Measurements from ENCODE around the gene ERG. TPM values are rescaled to one million over a fixed set of nuclear protein-coding genes. Genes with fewer than 3 reads are reported as not detected.

Gene ERG
- total RNA-seq, 2 experiments from 2014 or later = not detected

DNA sequence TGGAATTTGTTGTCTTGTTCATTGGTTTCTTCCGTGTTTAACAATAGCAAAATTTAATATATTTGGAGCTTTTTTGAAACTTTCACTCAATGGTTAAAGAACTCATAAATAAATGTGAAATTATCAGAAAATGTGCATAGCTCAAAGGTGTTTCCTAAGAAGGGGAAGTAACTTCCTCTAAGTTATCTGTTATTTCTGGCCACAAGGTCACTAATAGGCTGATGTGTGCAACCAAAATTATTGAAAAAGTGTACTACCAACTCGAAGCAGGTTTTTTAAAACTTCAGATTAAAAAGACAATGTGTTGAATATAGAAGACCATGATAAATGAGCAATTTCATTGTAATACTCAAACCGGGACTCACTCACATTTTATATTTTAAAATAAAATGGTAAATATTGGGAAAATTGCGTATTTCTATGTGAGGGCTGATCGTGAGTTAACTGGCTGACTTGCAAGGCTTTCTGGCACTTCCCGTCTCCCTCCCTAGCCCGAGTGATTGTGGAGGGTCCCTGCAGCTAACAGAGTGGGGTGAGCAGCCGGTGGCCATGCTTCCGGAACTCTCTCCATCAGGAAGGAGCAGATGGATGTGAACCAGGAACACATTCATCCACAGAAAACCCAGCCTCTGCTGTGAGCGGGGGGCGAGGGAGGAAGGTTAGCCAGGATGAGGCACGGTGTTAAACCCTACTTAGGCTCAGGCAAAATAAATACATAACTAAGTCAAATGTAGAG lies 96.9 kb downstream of the ERG start:
- no peak for DNase-seq (ENCODE audit: low spot score)
- ChIA-PET POLR2A (interaction anchor here (0.6 to 1.0 kb wide), 4 partner anchors 19 to 1913 kb away, joined by 3 to 4 read pairs (median 3); no protein-coding TSS in a partner anchor), CTCF (ENCODE audit: unreplicated experiment) (no interaction called here)
- H3K4me1 ChIP-seq (ENCODE audit: insufficient read depth, low read length, poor library complexity, severe bottlenecking) = no peaks in the 10 kb centered on the region
- H3K79me2 ChIP-seq (ENCODE audit: insufficient read depth, low read depth, low read length) = no peaks in the 10 kb centered on the region
- no TSS peak for BruUV-seq (replicated peaks)
- H3K27ac ChIP-seq (ENCODE audit: low read depth, low read length, poor library complexity, severe bottlenecking) = no peak overlapping the region
- H2AFZ ChIP-seq (ENCODE audit: low read length) = no peak overlapping the region
- no peak overlapping the region for H3K4me2 ChIP-seq (ENCODE audit: low read length)
- H3K9me3 ChIP-seq (ENCODE audit: low read length) = no peaks in the 10 kb centered on the region
- intact Hi-C loops (cut with micrococcal nuclease; ENCODE audit: unreplicated experiment) = no loop called here
- TF ChIP-seq, protein P1, sequence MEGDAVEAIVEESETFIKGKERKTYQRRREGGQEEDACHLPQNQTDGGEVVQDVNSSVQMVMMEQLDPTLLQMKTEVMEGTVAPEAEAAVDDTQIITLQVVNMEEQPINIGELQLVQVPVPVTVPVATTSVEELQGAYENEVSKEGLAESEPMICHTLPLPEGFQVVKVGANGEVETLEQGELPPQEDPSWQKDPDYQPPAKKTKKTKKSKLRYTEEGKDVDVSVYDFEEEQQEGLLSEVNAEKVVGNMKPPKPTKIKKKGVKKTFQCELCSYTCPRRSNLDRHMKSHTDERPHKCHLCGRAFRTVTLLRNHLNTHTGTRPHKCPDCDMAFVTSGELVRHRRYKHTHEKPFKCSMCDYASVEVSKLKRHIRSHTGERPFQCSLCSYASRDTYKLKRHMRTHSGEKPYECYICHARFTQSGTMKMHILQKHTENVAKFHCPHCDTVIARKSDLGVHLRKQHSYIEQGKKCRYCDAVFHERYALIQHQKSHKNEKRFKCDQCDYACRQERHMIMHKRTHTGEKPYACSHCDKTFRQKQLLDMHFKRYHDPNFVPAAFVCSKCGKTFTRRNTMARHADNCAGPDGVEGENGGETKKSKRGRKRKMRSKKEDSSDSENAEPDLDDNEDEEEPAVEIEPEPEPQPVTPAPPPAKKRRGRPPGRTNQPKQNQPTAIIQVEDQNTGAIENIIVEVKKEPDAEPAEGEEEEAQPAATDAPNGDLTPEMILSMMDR (conservative IDR thresholded peaks at IDR 0.05; ENCODE audit: low read length) = no peak
- TF ChIP-seq EZH2phosphoT487 (IDR thresholded peaks at IDR 0.05; ENCODE audit: borderline replicate concordance, low read depth, low read length) = no peak
- no peaks in the 10 kb centered on the region for H3K36me3 ChIP-seq (ENCODE audit: insufficient read depth, low read length)
- no peaks in the 10 kb centered on the region for H3K9me2 ChIP-seq (ENCODE audit: insufficient read depth, low read length)
- H4K20me1 ChIP-seq (ENCODE audit: insufficient read depth, low read length) = no peaks in the 10 kb centered on the region
- H3K4me3 ChIP-seq (ENCODE audit: low read depth, low read length, poor library complexity, severe bottlenecking) = no peak overlapping the region

- Histone ChIP-seq H3K4me2 (ENCODE audit: low read length) (no peak overlapping the region), H3K79me2 (ENCODE audit: insufficient read depth, low read depth, low read length) (no peaks in the 10 kb centered on the region), H3K4me3 (ENCODE audit: low read depth, low read length, poor library complexity, severe bottlenecking) (no peak overlapping the region), H3K9me3 (ENCODE audit: low read length) (no peaks in the 10 kb centered on the region), H4K20me1 (ENCODE audit: insufficient read depth, low read length) (no peaks in the 10 kb centered on the region), H2AFZ (ENCODE audit: low read length) (no peak overlapping the region), H3K4me1 (ENCODE audit: insufficient read depth, low read length, poor library complexity, severe bottlenecking) (no peaks in the 10 kb centered on the region), H3K27ac (ENCODE audit: low read depth, low read length, poor library complexity, severe bottlenecking) (no peak overlapping the region), H3K9me2 (ENCODE audit: insufficient read depth, low read length) (no peaks in the 10 kb centered on the region), H3K36me3 (ENCODE audit: insufficient read depth, low read length) (no peaks in the 10 kb centered on the region)
- TF ChIP-seq, protein P1 (conservative IDR thresholded peaks at IDR 0.05; ENCODE audit: low read length) = no peak
- no peak for TF ChIP-seq EZH2phosphoT487 (IDR thresholded peaks at IDR 0.05; ENCODE audit: borderline replicate concordance, low read depth, low read length)
- no peak for DNase-seq (ENCODE audit: low spot score)
- ChIA-PET CTCF (ENCODE audit: unreplicated experiment) (no interaction called here), POLR2A (interaction anchor here (0.6 to 1.0 kb wide), 2 partner anchors 20 to 46 kb away, joined by 3 read pairs; no protein-coding TSS in a partner anchor)
- intact Hi-C loops (cut with micrococcal nuclease; ENCODE audit: unreplicated experiment) = no loop called here
- BruUV-seq (replicated peaks) = no TSS peak
These were observed 97.9 kb downstream of the ERG start for GRCh38 chr21:38400195-38400919.

Measured in OCI-LY7 (cell line).